A549 (cell line): ENCODE data around the gene NAV2.

Experiments used
- CHD2 ChIP-seq: fragments of 150-350 bp; IDR thresholded peaks from 2 replicates; pipeline ENCODE4 v1.6.1; 2014; ENCODE audit warnings: low read length; ENCODE audit not compliant: partially characterized antibody
- E2F6 ChIP-seq: IDR thresholded peaks from 2 replicates; pipeline ENCODE4 v1.6.1; 2012; ENCODE audit warnings: low read depth, borderline replicate concordance
- EP300 ChIP-seq, 2 experiments: fragments of >200 bp; sonication (Bioruptor Twin); formaldehyde crosslinking; IDR thresholded peaks; 2 replicates in 1 of 2; 3 replicates in 1 of 2; pipeline ENCODE4 v1.6.1; 2016 to 2017
- HEYL ChIP-seq: fragments of 250-450 bp; sonication (Bioruptor Pico); IDR thresholded peaks from 2 replicates; pipeline ENCODE4 v1.8.0; 2021; ENCODE audit warnings: mild to moderate bottlenecking, moderate library complexity
- POLR2A ChIP-seq: IDR thresholded peaks from 2 replicates; pipeline ENCODE4 v1.6.1; 2012; ENCODE audit warnings: mild to moderate bottlenecking, low read length

GRCh38 chr11:19812710-19813109 lies 100.1 kb downstream of the NAV2 start:
- TF ChIP-seq HEYL (CRISPR knock-in tag) (no peak), E2F6 (no peak), EP300 (IDR thresholded peaks at IDR 0.05) (no peak), POLR2A (no peak), CHD2 (no peak)
